ENCODE data around the gene TRIM75. TPM values are rescaled to one million over a fixed set of nuclear protein-coding genes. Genes with fewer than 3 reads are reported as not detected.
"Not testable (repeated sequence)": the region's sequence is repeated elsewhere in the genome, so short reads cannot be mapped to it uniquely, and the experiment has no call there.

TRIM75 gene
- total RNA-seq, 1 experiment from 2014 or later = not detected

GRCh38 chr4:165085946-165086345, 32.3 kb downstream of the TRIM75 start:
- no peaks in the 10 kb centered on the region for H3K27me3 ChIP-seq (ENCODE audit: insufficient read depth, low read depth)
- no peak overlapping the region for H3K4me2 ChIP-seq
- H3K4me3 ChIP-seq = no peak overlapping the region
- H3F3A ChIP-seq (ENCODE audit: insufficient read depth, low read depth) = no peaks in the 10 kb centered on the region
- no peaks in the 10 kb centered on the region for H3K36me3 ChIP-seq (ENCODE audit: low read depth)
- DNase-seq = no peak
- ChIA-PET CTCF (no interaction called here), POLR2A (ENCODE audit: unreplicated experiment) (no interaction called here)
- no peaks in the 10 kb centered on the region for H3K9me3 ChIP-seq (ENCODE audit: insufficient read depth, low read depth)
- intact Hi-C loops (cut with micrococcal nuclease; ENCODE audit: unreplicated experiment) = no loop called here
- H3K79me2 ChIP-seq (ENCODE audit: low read depth) = no peaks in the 10 kb centered on the region
- H3K9me2 ChIP-seq (ENCODE audit: insufficient read depth) = no peaks in the 10 kb centered on the region
- no peak overlapping the region for H3K27ac ChIP-seq
- BruUV-seq (replicated peaks) = no TSS peak
- no peaks in the 10 kb centered on the region for H3K4me1 ChIP-seq (replicated peaks; ENCODE audit: insufficient read depth)
- TF ChIP-seq CTCF (conservative IDR thresholded peaks at IDR 0.05) (no peak), EZH2 (IDR thresholded peaks at IDR 0.05; ENCODE audit: low read depth) (no peak)
- H4K20me1 ChIP-seq (ENCODE audit: insufficient read depth) = no peaks in the 10 kb centered on the region
- no peak overlapping the region for H2AFZ ChIP-seq

GRCh38 chr4:165088366-165088765, 34.7 kb downstream of the TRIM75 start:
- no peaks in the 10 kb centered on the region for H3K27me3 ChIP-seq (ENCODE audit: insufficient read depth, low read depth)
- DNase-seq = no peak
- intact Hi-C loops (cut with micrococcal nuclease; ENCODE audit: unreplicated experiment) = no loop called here
- no peaks in the 10 kb centered on the region for H3K4me1 ChIP-seq (replicated peaks; ENCODE audit: insufficient read depth)
- H3K27ac ChIP-seq = no peak overlapping the region
- no peaks in the 10 kb centered on the region for H3K79me2 ChIP-seq (ENCODE audit: low read depth)
- no peak overlapping the region for H3K4me3 ChIP-seq
- no peak overlapping the region for H3K4me2 ChIP-seq
- no peaks in the 10 kb centered on the region for H3K9me2 ChIP-seq (ENCODE audit: insufficient read depth)
- H3K9me3 ChIP-seq (ENCODE audit: insufficient read depth, low read depth) = no peaks in the 10 kb centered on the region
- no peaks in the 10 kb centered on the region for H4K20me1 ChIP-seq (ENCODE audit: insufficient read depth)
- no peaks in the 10 kb centered on the region for H3F3A ChIP-seq (ENCODE audit: insufficient read depth, low read depth)
- no TSS peak for BruUV-seq (replicated peaks)
- H3K36me3 ChIP-seq (ENCODE audit: low read depth) = no peaks in the 10 kb centered on the region
- ChIA-PET CTCF (no interaction called here), POLR2A (ENCODE audit: unreplicated experiment) (no interaction called here)
- H2AFZ ChIP-seq = no peak overlapping the region
- TF ChIP-seq CTCF (conservative IDR thresholded peaks at IDR 0.05) (no peak), EZH2 (IDR thresholded peaks at IDR 0.05; ENCODE audit: low read depth) (no peak)

- CTCF ChIA-PET, H2AFZ ChIP-seq: not testable (repeated sequence)
These were observed 38.5 kb downstream of the TRIM75 start for GRCh38 chr4:165092187-165092586.

GRCh38 chr4:165094873-165095272, 41.2 kb downstream of the TRIM75 start:
- Histone ChIP-seq H2AFZ (no peak overlapping the region), H3K36me3 (ENCODE audit: low read depth) (no peaks in the 10 kb centered on the region), H3K4me3 (no peak overlapping the region), H3K4me2 (no peak overlapping the region), H3K9me2 (ENCODE audit: insufficient read depth) (no peaks in the 10 kb centered on the region), H3K4me1 (replicated peaks; ENCODE audit: insufficient read depth) (no peaks in the 10 kb centered on the region), H3K27ac (no peak overlapping the region), H3K9me3 (ENCODE audit: insufficient read depth, low read depth) (no peaks in the 10 kb centered on the region), H3K79me2 (ENCODE audit: low read depth) (no peaks in the 10 kb centered on the region), H4K20me1 (ENCODE audit: insufficient read depth) (no peaks in the 10 kb centered on the region), H3K27me3 (ENCODE audit: insufficient read depth, low read depth) (no peaks in the 10 kb centered on the region), H3F3A (ENCODE audit: insufficient read depth, low read depth) (no peaks in the 10 kb centered on the region)
- ChIA-PET CTCF (interaction anchor here (0.7 kb wide), 1 partner anchor 19 kb away, joined by 3 read pairs; no protein-coding TSS in a partner anchor), POLR2A (ENCODE audit: unreplicated experiment) (no interaction called here)
- BruUV-seq (replicated peaks) = no TSS peak
- no peak for TF ChIP-seq EZH2 (IDR thresholded peaks at IDR 0.05; ENCODE audit: low read depth)
- no peak for TF ChIP-seq CTCF (conservative IDR thresholded peaks at IDR 0.05)
- no peak for DNase-seq
- intact Hi-C loops (cut with micrococcal nuclease; ENCODE audit: unreplicated experiment) = loop anchor here (5.0 kb wide), 1 partner anchor 328 kb away; no protein-coding TSS in a partner anchor

More at GRCh38 chr4:165092187-165092586, 38.5 kb downstream of the TRIM75 start:
- H3F3A ChIP-seq (ENCODE audit: insufficient read depth, low read depth); H3K27me3 ChIP-seq (ENCODE audit: insufficient read depth, low read depth); H3K4me3 ChIP-seq; DNase-seq; H3K4me1 ChIP-seq (replicated peaks; ENCODE audit: insufficient read depth); H3K9me2 ChIP-seq (ENCODE audit: insufficient read depth); H3K27ac ChIP-seq; H4K20me1 ChIP-seq (ENCODE audit: insufficient read depth); H3K36me3 ChIP-seq (ENCODE audit: low read depth); H3K4me2 ChIP-seq; intact Hi-C loops (cut with micrococcal nuclease; ENCODE audit: unreplicated experiment); H3K79me2 ChIP-seq (ENCODE audit: low read depth); POLR2A ChIA-PET (ENCODE audit: unreplicated experiment); BruUV-seq (replicated peaks); H3K9me3 ChIP-seq (ENCODE audit: insufficient read depth, low read depth): not testable (repeated sequence)
